ENCODE data around the gene POP5.
A peak's percentile ranks its signal among the peaks of the same experiment; 100 is the strongest.

Gene POP5

GRCh38 chr12:120588948-120589930 lies 8.0 kb upstream of the POP5 start:
- no peak for DNase-seq

- no peak for DNase-seq
Measured at GRCh38 chr12:120588371-120588770, 7.2 kb upstream of the POP5 start.

- no peak for DNase-seq
Measured at GRCh38 chr12:120586860-120587259, 5.7 kb upstream of the POP5 start.

- DNase-seq: no peak
Measured at GRCh38 chr12:120586206-120586605, 5.0 kb upstream of the POP5 start.

- DNase-seq: peak; percentile 26
Measured at GRCh38 chr12:120584343-120585149, 3.3 kb upstream of the POP5 start.

- DNase-seq: peak; percentile 48
Measured at GRCh38 chr12:120583478-120584030, 2.4 kb upstream of the POP5 start.

- DNase-seq: no peak
Measured at GRCh38 chr12:120581998-120582397, 796 bp upstream of the POP5 start.

- DNase-seq: no peak
Measured at GRCh38 chr12:120579179-120579578, 2.0 kb downstream of the POP5 start.

GRCh38 chr12:120574106-120574505 lies 7.1 kb downstream of the POP5 start:
- no peak for DNase-seq

- DNase-seq: no peak
Measured at GRCh38 chr12:120573560-120573959, 7.6 kb downstream of the POP5 start.

GRCh38 chr12:120571299-120571698 lies 9.9 kb downstream of the POP5 start:
- no peak for DNase-seq

- no peak for DNase-seq
Measured at GRCh38 chr12:120563495-120563894, 17.7 kb downstream of the POP5 start.

- no peak for DNase-seq
Measured at GRCh38 chr12:120562906-120563305, 18.3 kb downstream of the POP5 start.

GRCh38 chr12:120557589-120557988 lies 23.6 kb downstream of the POP5 start:
- DNase-seq: no peak

- no peak for DNase-seq
Measured at GRCh38 chr12:120554678-120555077, 26.5 kb downstream of the POP5 start.

- DNase-seq: no peak
Measured at GRCh38 chr12:120546050-120546386, 35.2 kb downstream of the POP5 start.

GRCh38 chr12:120544691-120545090 lies 36.5 kb downstream of the POP5 start:
- no peak for DNase-seq

GRCh38 chr12:120542166-120542565 lies 39.0 kb downstream of the POP5 start:
- no peak for DNase-seq

GRCh38 chr12:120540445-120540844 lies 40.8 kb downstream of the POP5 start:
- DNase-seq: no peak

GRCh38 chr12:120539303-120539702 lies 41.9 kb downstream of the POP5 start:
- DNase-seq: no peak

GRCh38 chr12:120538281-120539156 lies 42.7 kb downstream of the POP5 start:
- DNase-seq: no peak

GRCh38 chr12:120537856-120538220 lies 43.4 kb downstream of the POP5 start:
- no peak for DNase-seq

All from NCI-H1436 (cell line).